ENCODE data around the gene KRT13.

- TF ChIP-seq CTCF (IDR thresholded peaks at IDR 0.05; ENCODE audit: low read depth, low read length, poor library complexity, severe bottlenecking) (no peak), EZH2phosphoT487 (IDR thresholded peaks at IDR 0.05; ENCODE audit: borderline replicate concordance, low read length) (no peak)
These were observed 27.6 kb upstream of the KRT13 start for GRCh38 chr17:41532947-41533570.

All from DOHH2 (cell line).